IPS-20b (cell line): Measurements from ENCODE around the gene KLHL26.

ENCODE experiments used
- H3K27ac ChIP-seq: one replicate; pipeline ENCODE4 v1.5.1; 2013; ENCODE audit warnings: low read length
- H3K27me3 ChIP-seq: 2 replicates; pipeline ENCODE4 v1.6.1; 2013; ENCODE audit warnings: mild to moderate bottlenecking, low read length, inconsistent platforms; ENCODE audit not compliant: insufficient read depth
- H3K36me3 ChIP-seq: 2 replicates; pipeline ENCODE4 v1.6.1; 2013; ENCODE audit warnings: low read depth, mild to moderate bottlenecking, inconsistent platforms, low read length, moderate library complexity; ENCODE audit not compliant: insufficient read depth
- H3K4me1 ChIP-seq: 2 replicates; pipeline ENCODE4 v1.6.1; 2013; ENCODE audit warnings: mild to moderate bottlenecking, control low read depth, inconsistent platforms, low read length, moderate library complexity; ENCODE audit not compliant: insufficient read depth
- H3K4me3 ChIP-seq: 2 replicates; pipeline ENCODE4 v1.5.1; 2013; ENCODE audit warnings: mild to moderate bottlenecking, low read length, inconsistent platforms
- H3K9ac ChIP-seq: 2 replicates; pipeline ENCODE4 v1.6.1; 2013; ENCODE audit warnings: low read depth, mild to moderate bottlenecking, inconsistent platforms, low read length, moderate library complexity
- H3K9me3 ChIP-seq: 2 replicates; pipeline ENCODE4 v1.6.1; 2013; ENCODE audit warnings: mild to moderate bottlenecking, low read depth, low read length, inconsistent platforms; ENCODE audit not compliant: insufficient read depth

The KLHL26 gene

DNA sequence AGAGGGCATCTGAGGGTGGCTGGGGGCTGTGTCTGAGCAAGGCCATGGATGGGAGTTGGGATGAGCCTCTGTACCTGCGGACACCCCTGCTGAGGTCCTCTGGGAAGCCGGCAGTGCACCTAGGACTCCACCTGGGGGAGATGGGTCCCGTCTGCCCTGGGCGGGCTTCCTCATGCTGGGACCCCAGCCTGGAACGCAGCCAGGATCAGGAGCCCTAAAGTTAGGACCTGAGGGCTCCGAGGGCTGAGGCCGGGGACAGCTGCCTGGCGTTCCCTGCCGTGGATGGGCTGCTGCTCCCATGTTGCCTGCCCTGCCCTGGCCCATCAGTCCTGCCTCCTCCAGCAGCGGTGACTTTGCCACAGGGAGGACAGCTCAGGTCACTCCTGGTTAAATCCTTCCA lies 72.7 kb downstream of the KLHL26 start:
- H3K9ac ChIP-seq: no peak overlapping the region
- H3K4me1 ChIP-seq: no peaks in the 10 kb centered on the region
- no peak overlapping the region for H3K27ac ChIP-seq
- H3K27me3 ChIP-seq: no peaks in the 10 kb centered on the region
- H3K4me3 ChIP-seq: no peak overlapping the region
- no peaks in the 10 kb centered on the region for H3K36me3 ChIP-seq
- H3K9me3 ChIP-seq: no peaks in the 10 kb centered on the region

GRCh38 chr19:18710186-18710585 lies 73.4 kb downstream of the KLHL26 start:
- Histone ChIP-seq H3K4me1 (no peaks in the 10 kb centered on the region), H3K9me3 (no peaks in the 10 kb centered on the region), H3K27ac (no peak overlapping the region), H3K4me3 (no peak overlapping the region), H3K27me3 (no peaks in the 10 kb centered on the region), H3K9ac (no peak overlapping the region), H3K36me3 (no peaks in the 10 kb centered on the region)

DNA sequence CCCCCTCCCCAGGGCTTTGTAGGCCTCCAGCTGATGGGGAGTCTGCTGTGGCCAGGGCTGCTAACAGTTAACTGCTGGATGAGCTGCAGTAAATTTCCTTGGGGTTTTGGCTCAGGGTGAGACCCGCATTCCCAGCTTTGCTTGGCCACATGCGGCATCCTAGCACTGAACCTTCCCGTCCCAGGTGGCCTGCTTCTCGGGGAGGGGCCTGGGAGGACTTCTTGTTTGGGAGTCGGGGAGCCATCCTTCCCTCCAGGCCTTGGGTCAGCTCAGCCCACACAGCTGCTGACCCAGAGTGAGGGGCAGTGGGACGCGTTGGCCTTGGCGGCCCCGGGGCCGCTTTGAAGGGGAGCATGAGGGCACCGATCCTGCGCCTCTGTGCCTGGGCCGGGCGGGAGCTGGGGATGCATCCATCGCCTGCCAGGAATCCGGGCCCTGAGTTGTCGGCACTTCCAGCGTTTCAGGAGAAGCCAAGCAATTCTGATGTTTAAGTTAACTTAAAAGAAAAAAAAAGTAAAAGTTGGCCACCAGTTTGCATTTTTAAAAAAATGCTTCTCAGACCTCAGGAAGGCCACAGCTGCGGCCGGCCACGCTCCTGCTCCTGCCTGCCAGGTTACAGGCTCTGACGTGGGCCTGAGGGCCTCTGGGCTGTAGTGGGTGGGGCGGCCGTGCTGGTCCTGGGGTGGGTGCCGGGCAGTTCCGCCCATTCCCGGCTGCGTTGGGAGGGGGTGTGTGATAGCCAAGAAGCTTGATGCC lies 74.3 kb downstream of the KLHL26 start:
- H3K4me1 ChIP-seq: no peaks in the 10 kb centered on the region
- H3K9ac ChIP-seq: no peak overlapping the region
- no peaks in the 10 kb centered on the region for H3K9me3 ChIP-seq
- no peak overlapping the region for H3K4me3 ChIP-seq
- no peaks in the 10 kb centered on the region for H3K36me3 ChIP-seq
- H3K27me3 ChIP-seq: no peaks in the 10 kb centered on the region
- H3K27ac ChIP-seq: no peak overlapping the region

DNA sequence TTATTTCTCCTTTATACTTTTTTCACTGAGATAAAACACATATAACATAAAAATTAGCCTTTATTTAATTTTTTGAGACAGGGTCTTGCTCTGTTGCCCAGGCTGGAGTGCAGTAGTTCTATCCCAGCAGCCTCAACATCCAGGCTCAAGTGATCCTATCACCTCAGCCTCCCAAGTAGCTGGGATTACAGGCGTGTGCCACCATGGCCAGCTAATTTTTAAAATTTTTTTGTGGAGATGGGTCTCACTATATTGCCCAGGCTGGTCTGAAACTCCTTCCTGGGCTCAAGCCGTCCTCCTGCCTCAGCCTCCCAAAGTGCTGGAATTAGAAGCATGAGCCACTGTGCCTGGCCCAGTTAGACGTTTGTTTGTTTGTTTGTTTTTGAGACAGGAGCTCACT lies 75.1 kb downstream of the KLHL26 start:
- H3K36me3 ChIP-seq: no peaks in the 10 kb centered on the region
- no peaks in the 10 kb centered on the region for H3K4me1 ChIP-seq
- no peak overlapping the region for H3K4me3 ChIP-seq
- H3K27me3 ChIP-seq: no peaks in the 10 kb centered on the region
- no peak overlapping the region for H3K9ac ChIP-seq
- H3K9me3 ChIP-seq: no peaks in the 10 kb centered on the region
- H3K27ac ChIP-seq: no peak overlapping the region

DNA sequence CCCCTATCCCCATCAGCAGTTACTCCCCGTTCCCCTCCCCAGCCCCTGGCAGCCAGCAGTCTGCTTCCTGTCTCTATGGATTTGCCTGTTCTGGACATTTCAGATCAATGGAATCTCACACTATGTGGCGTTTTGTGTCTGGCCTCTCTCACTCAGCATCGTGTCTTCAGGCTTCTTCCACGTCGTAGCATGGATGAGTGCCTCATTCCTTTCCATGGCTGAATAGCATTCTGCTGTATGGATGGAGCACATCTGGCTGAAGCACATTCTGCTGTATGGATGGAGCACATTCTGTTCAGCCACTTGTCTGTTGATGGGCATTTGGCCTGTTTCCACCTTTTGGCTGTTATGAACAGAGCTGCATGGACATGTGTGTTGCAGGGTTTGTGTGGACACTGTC lies 76.2 kb downstream of the KLHL26 start:
- Histone ChIP-seq H3K4me1 (no peaks in the 10 kb centered on the region), H3K9ac (no peak overlapping the region), H3K36me3 (no peaks in the 10 kb centered on the region), H3K27me3 (no peaks in the 10 kb centered on the region), H3K27ac (no peak overlapping the region), H3K4me3 (no peak overlapping the region), H3K9me3 (no peaks in the 10 kb centered on the region)

DNA sequence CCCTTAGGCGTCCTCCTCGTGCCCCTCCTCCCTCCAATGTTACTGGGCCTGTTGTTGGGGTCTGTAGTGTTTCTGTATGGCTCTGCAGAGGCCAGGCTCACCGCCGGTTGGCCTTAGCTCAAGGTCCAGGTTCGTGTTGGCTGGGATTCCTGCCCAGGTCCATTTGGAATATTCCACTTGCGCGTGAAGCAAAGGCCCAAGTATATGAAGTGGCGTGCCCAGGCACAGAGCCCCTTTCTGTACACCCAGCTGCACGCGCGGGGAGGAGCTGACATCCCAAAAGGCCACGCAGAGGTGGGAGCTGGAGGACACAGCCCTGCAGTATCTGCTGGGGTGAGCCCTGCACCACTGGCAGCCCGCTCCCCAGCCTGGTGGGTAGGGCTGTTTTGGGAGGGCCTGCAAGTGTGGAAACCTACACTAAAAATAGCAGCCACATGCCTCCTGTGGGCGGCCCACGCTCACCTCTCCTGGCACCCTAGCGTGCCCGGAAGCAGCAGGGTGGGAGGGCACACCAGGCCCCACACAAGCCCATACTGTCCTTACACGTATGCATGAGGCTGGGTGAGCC lies 76.8 kb downstream of the KLHL26 start:
- Histone ChIP-seq H3K4me3 (no peak overlapping the region), H3K9ac (no peak overlapping the region), H3K36me3 (no peaks in the 10 kb centered on the region), H3K27me3 (no peaks in the 10 kb centered on the region), H3K4me1 (no peaks in the 10 kb centered on the region), H3K27ac (no peak overlapping the region), H3K9me3 (no peaks in the 10 kb centered on the region)

- no peaks in the 10 kb centered on the region for H3K27me3 ChIP-seq
- no peak overlapping the region for H3K9ac ChIP-seq
- no peaks in the 10 kb centered on the region for H3K9me3 ChIP-seq
- no peaks in the 10 kb centered on the region for H3K36me3 ChIP-seq
- no peak overlapping the region for H3K27ac ChIP-seq
- H3K4me3 ChIP-seq: no peak overlapping the region
- H3K4me1 ChIP-seq: no peaks in the 10 kb centered on the region
Observed at GRCh38 chr19:18715416-18715815, 78.6 kb downstream of the KLHL26 start.

DNA sequence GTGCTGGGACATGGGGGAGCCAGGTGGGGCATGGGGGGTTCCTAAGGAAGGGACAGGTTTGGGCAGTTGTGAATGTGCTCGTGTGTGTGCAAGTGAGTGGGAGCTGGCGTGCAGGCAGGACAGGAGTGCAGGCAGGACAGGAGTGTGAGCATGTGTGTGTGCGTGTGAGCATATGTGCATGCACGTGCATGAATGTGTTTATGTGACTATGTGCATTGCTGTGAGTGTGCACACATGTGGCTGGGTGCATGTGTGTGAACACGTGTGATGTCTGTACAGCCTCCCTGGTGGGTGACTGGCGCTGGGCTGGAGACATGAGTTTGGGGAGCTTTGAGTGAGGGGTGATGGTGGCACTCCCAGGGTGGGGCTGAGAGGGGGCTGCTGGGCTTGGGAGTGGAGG lies 80.0 kb downstream of the KLHL26 start:
- Histone ChIP-seq H3K36me3 (no peaks in the 10 kb centered on the region), H3K4me1 (no peaks in the 10 kb centered on the region), H3K9ac (no peak overlapping the region), H3K4me3 (no peak overlapping the region), H3K9me3 (no peaks in the 10 kb centered on the region), H3K27ac (no peak overlapping the region), H3K27me3 (no peaks in the 10 kb centered on the region)

GRCh38 chr19:18717601-18718000 lies 80.8 kb downstream of the KLHL26 start:
- H3K4me3 ChIP-seq: no peak overlapping the region
- no peak overlapping the region for H3K9ac ChIP-seq
- H3K27ac ChIP-seq: no peak overlapping the region
- H3K36me3 ChIP-seq: no peaks in the 10 kb centered on the region
- no peaks in the 10 kb centered on the region for H3K27me3 ChIP-seq
- no peaks in the 10 kb centered on the region for H3K4me1 ChIP-seq
- H3K9me3 ChIP-seq: no peaks in the 10 kb centered on the region

DNA sequence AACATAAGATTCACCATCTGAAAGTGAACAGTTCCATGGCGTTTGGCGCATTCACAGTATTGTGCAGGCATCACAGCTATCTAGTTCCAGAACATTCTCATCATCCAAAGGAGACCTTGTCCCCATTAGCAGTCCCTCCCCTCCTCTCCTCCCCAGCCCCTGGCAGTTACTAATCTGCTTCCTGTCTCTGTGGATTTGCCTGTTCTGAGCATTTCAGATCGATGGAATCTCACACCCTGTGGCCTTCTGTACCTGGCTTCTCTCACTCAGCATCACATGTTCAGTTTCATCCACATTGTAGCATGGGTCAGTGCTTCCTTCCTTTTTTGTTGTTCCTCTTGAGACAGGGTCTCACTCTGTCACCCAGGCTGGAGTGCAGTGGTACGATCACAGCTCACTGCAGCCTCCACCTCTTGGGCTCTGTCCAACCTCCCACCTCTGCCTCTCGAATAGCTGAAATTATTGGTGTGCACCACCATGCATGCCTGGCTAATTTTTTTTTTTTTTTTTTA lies 81.2 kb downstream of the KLHL26 start:
- Histone ChIP-seq H3K27me3 (no peaks in the 10 kb centered on the region), H3K9ac (no peak overlapping the region), H3K9me3 (no peaks in the 10 kb centered on the region), H3K27ac (no peak overlapping the region), H3K36me3 (no peaks in the 10 kb centered on the region), H3K4me1 (no peaks in the 10 kb centered on the region), H3K4me3 (no peak overlapping the region)

DNA sequence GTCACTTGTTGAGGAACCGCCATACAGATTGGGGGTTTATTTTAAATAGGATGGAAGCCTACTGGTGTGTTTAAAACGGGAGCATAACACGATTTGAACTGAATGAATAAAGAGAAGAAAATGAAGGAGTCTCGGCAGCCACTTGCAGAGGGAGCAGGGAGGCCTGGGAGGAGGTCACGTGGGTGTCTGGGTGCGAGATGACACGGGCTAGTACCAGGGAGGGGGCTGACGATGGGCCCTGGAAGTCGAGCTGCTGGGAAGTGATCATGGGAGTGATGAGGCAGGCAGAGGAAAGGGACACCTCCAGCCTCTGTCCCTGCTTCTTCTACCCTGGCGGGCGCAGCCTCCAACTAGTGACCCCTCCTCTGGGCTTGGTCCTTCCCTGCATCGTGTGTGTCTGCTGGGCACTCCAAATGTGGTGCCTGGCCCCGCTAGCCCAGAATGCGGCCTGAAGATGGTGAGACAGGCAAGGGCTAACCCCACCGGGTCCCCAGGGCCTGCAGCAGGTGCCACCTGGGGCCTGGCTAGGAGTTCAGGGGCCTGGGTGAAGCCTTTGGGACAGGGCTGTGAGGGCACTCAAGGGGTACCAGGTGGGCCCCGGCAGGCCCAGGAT lies 82.1 kb downstream of the KLHL26 start:
- Histone ChIP-seq H3K27me3 (no peaks in the 10 kb centered on the region), H3K9me3 (no peaks in the 10 kb centered on the region), H3K27ac (no peak overlapping the region), H3K4me1 (no peaks in the 10 kb centered on the region), H3K36me3 (no peaks in the 10 kb centered on the region), H3K4me3 (no peak overlapping the region), H3K9ac (no peak overlapping the region)

DNA sequence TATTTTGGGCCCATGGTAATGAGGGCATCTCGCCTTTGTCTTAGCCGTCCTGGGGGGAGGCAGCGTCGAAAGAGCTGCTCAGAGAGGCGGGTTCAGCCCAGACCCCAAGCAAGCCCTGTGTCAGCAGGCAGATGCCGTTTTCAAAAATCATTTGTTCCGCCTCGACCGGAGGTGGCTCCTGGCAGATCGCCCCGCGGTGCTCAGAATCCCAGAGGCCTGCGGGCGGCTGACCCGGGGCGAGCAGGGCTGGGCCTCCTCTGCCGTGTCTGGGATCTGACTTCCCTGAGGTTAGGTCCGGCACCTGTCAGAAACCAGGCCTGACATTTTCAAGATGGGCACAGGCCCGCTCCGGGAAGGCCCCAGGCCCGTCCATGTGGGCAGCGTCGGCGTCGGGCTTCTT lies 82.7 kb downstream of the KLHL26 start:
- no peak overlapping the region for H3K27ac ChIP-seq
- no peaks in the 10 kb centered on the region for H3K27me3 ChIP-seq

More for the DNA sequence above, 82.7 kb downstream of the KLHL26 start:
- no peak overlapping the region for H3K4me3 ChIP-seq
- H3K9ac ChIP-seq: no peak overlapping the region
- no peaks in the 10 kb centered on the region for H3K9me3 ChIP-seq
- H3K4me1 ChIP-seq: no peaks in the 10 kb centered on the region
- H3K36me3 ChIP-seq: no peaks in the 10 kb centered on the region
